Measurements from ENCODE around the gene SIK2.

The SIK2 gene

GRCh38 chr11:111680486-111681175 is 78.4 kb downstream of the SIK2 start:
- no peak for TF ChIP-seq CTCF (IDR thresholded peaks at IDR 0.05; ENCODE audit: control extremely low read depth, extremely low read depth, low read depth, missing control alignments)
- DNase-seq (ENCODE audit: extremely low spot score): no peak
- CTCF ChIA-PET: interaction anchor here (0.7 to 1.3 kb wide), 4 partner anchors 13 to 77 kb away, joined by 3 to 4 read pairs (median 3); no protein-coding TSS in a partner anchor
- POLR2A ChIA-PET: no interaction called here

GRCh38 chr11:111683806-111684205 is 81.6 kb downstream of the SIK2 start:
- POLR2A ChIA-PET: no interaction called here
- no peak for TF ChIP-seq CTCF (IDR thresholded peaks at IDR 0.05; ENCODE audit: control extremely low read depth, extremely low read depth, low read depth, missing control alignments)
- no peak for DNase-seq (ENCODE audit: extremely low spot score)
- CTCF ChIA-PET: interaction anchor here (1.5 to 3.4 kb wide), 4 partner anchors 10 to 16 kb away, joined by 5 to 18 read pairs (median 8); no protein-coding TSS in a partner anchor

- POLR2A ChIA-PET: no interaction called here
- DNase-seq (ENCODE audit: extremely low spot score): no peak
- no peak for TF ChIP-seq CTCF (IDR thresholded peaks at IDR 0.05; ENCODE audit: control extremely low read depth, extremely low read depth, low read depth, missing control alignments)
- CTCF ChIA-PET: interaction anchor here (1.0 to 3.4 kb wide), 5 partner anchors 10 to 17 kb away, joined by 3 to 18 read pairs (median 7); no protein-coding TSS in a partner anchor
Observed at GRCh38 chr11:111684251-111684650, 82.0 kb downstream of the SIK2 start.

DNA sequence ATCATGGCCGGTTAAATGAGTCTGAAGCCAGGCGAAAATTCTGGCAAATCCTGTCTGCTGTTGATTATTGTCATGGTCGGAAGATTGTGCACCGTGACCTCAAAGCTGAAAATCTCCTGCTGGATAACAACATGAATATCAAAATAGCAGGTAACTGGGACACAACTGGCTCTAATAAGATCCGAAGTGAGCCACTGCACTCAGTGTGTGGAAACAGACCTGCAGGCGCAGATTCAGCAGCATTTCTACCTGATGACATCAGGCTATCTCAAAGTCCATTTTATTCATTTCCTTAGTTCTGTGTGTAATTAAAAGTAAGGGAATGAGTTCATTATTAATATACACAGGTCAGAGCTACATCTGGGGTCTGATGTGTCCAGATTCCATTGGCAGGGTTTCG is 85.8 kb downstream of the SIK2 start:
- CTCF ChIA-PET: interaction anchor here (1.5 to 1.6 kb wide), 2 partner anchors 10 to 13 kb away, joined by 5 to 8 read pairs; no protein-coding TSS in a partner anchor
- no peak for DNase-seq (ENCODE audit: extremely low spot score)
- POLR2A ChIA-PET: no interaction called here
- no peak for TF ChIP-seq CTCF (IDR thresholded peaks at IDR 0.05; ENCODE audit: control extremely low read depth, extremely low read depth, low read depth, missing control alignments)

DNA sequence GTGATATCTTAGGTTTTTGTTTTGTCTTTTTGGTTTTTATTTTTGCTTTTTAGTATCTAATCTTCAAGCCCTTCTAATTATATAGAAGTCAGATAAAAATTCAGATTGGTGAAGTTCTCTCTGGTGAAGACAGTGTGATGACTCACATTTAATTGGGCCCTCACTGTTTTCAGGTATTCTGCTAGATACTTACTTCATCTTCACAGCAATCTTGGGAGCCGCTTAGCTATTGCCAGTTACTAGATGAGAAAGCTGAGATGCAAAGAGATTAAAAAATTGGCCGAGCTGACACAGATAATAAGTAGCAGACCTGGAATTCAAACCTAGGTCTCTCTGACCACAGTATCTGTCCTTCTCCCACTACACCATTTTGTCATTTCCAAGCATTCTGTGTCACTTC is 88.9 kb downstream of the SIK2 start:
- no peak for TF ChIP-seq CTCF (IDR thresholded peaks at IDR 0.05; ENCODE audit: control extremely low read depth, extremely low read depth, low read depth, missing control alignments)
- ChIA-PET CTCF (interaction anchor here (1.0 kb wide), 1 partner anchor 85 kb away, joined by 4 read pairs; no protein-coding TSS in a partner anchor), POLR2A (no interaction called here)
- no peak for DNase-seq (ENCODE audit: extremely low spot score)

DNA sequence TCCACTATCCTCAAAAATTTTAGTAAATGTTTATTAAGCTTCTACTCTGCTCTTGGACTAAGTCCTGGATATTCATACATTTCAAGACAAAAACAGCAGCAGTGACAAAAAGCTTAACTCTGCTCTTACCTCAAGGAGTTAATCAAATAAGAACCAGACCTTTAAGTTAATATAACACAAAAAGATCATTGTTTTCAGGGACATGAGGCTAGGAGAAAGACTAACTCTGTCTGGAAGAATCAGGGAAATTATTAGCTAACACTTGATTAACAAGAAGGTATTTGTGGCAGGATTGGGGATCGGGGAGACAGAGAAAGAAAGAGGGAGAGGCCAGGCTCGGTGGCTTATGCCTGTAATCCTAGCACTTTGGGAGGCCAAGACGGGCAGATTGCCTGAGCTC is 89.5 kb downstream of the SIK2 start:
- POLR2A ChIA-PET: no interaction called here
- no peak for DNase-seq (ENCODE audit: extremely low spot score)

More for the DNA sequence above, 89.5 kb downstream of the SIK2 start:
- TF ChIP-seq CTCF (IDR thresholded peaks at IDR 0.05; ENCODE audit: control extremely low read depth, extremely low read depth, low read depth, missing control alignments): no peak
- CTCF ChIA-PET: interaction anchor here (1.0 kb wide), 2 partner anchors 22 to 85 kb away, joined by 3 to 4 read pairs; no protein-coding TSS in a partner anchor
